Measurements from ENCODE around the gene SARNP.
"Not testable (repeated sequence)": the region's sequence is repeated elsewhere in the genome, so short reads cannot be mapped to it uniquely, and the experiment has no call there.

The SARNP gene

GRCh38 chr12:55839345-55840140 lies 22.0 kb upstream of the SARNP start:
- DNase-seq, result no peak

- no peak for DNase-seq
These were observed 20.8 kb upstream of the SARNP start for GRCh38 chr12:55838361-55838760.

DNA sequence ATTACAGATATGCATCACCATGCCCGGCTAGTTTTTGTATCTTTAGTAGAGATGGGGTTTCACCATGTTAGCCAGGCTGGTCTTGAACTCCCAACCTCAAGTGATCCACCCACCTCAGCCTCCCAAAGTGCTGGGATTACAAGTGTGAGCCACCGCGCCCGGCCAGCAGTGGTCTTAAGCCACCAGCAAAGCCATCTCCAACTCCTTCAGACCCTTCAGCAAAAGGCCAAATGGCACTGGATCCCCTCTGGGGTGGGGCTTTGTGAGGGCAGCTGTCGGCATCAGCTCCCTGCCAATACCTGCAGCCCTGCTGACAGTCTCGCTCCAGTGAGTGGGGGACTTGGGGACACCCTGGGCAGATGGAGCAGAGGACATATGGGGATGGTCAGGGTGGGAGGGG lies 16.9 kb upstream of the SARNP start:
- DNase-seq, result not testable (repeated sequence)

- no peak for DNase-seq
These were observed 15.5 kb upstream of the SARNP start for GRCh38 chr12:55833056-55833455.

DNA sequence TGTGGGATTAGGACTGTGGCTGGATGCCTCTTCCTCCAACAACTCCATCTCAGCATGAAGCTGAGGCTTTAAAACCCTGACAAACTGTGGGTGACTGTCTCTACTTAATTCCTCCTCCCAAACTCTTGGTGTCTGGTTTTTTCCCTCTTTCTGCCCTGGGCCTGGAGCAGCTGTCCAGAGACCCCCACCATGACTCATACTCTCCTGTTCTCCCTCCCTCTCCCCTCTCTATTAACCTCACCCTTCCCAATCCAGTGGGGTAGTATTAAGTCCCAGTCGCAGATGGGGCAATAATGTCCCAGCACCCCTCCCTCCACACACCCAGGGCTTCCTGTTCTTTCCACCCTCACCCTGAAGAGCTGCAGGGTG lies 13.9 kb upstream of the SARNP start:
- DNase-seq, result no peak

DNA sequence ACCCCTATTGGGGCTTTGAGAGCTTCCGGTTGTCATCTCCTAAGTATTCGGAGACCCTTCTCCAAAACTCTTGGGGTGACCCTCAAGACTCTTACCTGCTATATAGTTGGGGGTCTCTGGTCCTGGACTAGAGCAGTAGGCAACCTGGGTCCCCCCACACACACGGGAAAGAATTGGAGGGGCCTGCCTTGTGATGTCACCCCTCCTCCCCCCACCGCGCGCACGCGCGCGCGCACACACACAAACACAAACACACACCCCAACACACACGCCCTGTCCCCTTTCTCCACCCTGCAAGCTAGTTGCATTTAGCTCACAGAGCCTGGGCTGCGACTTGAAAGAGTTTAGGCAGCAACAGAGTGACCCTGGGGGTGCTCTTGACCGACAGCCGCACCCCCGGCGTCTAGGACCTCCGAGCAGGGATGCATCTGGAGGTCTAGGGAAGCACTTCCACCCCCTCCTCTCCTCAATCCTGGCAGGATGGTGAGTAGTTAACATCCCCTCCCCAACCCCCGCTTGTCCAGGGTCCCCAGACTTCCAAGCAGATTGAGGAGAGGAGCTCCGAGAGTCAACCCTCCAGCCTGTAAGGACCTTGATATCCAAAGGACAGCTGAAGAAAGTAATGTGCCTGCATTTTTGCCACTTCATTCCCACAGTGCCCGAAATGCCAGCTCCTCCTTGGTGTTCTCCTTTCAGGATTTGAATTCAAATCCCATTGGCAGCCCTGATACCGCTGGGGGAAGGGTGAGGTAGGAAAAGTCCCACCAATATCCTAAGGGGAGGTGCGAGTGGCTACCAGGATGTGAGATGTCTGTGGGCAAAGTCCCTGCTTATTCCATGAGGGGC lies 13.3 kb upstream of the SARNP start:
- peak; percentile 7 for DNase-seq

DNA sequence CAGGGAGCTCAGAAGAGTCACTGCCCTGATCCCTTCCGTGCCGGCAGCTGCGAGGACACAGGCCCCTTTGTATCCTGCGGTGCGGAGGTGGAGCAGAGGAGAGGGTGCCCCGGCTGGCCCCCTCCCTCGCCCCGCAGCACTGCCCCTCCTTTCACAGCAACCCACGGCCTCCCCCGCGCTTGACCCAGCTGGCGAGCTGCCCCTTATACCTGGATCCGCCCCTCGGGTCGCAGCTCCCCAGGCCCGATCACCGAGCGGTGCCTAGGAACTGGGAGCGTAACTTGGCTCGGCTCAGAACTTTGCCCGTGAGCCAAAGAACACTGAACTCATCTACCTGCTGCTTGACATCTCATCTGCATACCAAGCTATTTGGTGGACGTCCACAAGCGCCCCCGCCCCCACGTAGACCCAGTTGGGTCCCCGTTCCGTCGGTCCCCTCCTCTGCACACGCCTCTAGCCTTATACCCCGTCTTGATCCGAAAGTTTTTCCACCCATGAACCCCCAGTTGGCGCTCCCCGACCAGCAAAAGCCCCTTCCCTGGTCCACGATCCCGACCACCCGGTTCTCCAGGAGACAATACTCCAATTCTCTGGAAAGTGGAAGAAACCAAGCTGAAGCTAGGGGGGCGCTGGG lies 12.6 kb upstream of the SARNP start:
- DNase-seq, result peak; percentile 41

DNA sequence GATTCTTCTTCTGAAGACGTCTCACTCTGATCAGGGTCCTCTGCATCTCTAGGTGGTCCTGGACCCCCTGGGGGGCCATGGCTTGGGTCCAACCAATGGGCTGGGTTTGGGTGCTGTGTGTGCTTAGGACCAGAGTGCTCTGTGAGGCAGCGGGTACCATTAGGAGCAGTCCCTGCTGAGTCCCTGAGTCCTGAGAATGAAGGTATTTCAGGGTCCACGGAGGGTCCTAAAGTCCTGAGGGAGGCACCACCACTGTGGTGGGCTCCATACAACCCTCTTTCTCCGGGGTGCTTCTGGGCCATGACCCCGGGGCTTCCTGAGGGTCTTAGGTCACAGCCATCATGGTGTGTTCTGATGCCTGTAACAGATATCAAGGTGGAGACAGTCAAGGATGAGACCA lies 10.8 kb upstream of the SARNP start:
- no peak for DNase-seq

- no peak for DNase-seq
These were observed 10.3 kb upstream of the SARNP start for GRCh38 chr12:55827806-55828205.

- DNase-seq, result peak; percentile 5
These were observed 7.2 kb upstream of the SARNP start for GRCh38 chr12:55824726-55825125.

DNA sequence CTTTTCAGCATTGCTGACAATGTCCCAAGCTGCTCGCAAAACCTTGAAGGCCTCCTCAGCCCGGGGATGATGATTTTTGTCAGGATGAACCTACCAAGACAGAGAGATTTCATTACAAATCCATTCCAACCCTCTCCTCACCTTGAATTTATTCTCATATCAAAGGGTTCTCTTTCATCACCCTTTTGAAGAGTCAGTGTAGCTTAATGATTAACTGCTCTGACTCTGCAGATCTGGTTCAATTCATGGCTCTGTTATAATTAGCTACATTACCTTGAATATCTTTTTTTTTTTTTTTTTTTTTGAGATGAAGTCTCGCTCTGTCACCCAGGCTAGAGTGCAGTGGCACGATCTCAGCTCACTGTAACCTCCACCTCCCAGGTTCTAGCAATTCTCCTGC lies 5.9 kb upstream of the SARNP start:
- DNase-seq, result no peak

- DNase-seq, result no peak
These were observed 4.7 kb upstream of the SARNP start for GRCh38 chr12:55822228-55822627.

DNA sequence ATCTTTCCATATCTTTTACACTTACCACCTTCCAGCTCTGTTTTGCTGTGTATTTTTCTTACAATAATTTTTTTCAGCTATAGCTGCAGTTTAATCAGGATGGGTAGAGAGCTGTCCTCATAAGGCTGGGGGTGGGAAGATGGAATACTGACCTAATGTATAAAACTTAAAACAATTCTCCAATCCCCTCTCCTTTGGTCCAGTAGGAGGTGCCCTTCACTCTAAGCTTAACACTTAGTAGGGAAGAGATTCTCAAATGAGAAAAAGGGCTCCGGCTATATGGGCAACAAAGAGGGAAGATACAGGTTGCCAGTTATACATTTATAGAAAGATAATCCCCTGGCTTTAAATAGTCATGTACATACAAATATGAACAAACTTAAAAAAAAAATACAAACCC lies 3.2 kb upstream of the SARNP start:
- no peak for DNase-seq

GRCh38 chr12:55818886-55819285 lies 1.4 kb upstream of the SARNP start:
- no peak for DNase-seq

GRCh38 chr12:55818140-55818728 lies 710 bp upstream of the SARNP start:
- DNase-seq, result no peak

- no peak for DNase-seq
These were observed 611 bp downstream of the SARNP start for GRCh38 chr12:55816881-55817344.

DNA sequence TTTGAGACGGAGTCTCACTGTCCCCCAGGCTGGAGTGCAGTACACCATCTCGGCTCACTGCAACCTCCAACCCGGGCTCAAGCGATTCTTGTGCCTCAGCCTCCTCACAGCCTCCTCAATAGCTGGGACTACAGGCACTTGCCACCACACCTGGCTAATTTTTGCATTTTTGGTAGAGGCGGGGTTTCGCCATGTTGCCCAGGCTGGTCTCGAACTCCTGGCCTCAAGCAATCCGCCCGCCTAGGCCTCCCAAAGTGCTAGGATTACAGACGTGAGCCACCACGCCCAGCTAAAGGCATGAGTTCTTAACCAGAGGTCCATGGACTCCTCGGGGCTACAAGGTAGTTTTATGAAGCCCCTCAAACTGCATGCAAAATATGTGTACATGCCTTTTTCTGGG lies 2.1 kb downstream of the SARNP start:
- DNase-seq, result no peak

DNA sequence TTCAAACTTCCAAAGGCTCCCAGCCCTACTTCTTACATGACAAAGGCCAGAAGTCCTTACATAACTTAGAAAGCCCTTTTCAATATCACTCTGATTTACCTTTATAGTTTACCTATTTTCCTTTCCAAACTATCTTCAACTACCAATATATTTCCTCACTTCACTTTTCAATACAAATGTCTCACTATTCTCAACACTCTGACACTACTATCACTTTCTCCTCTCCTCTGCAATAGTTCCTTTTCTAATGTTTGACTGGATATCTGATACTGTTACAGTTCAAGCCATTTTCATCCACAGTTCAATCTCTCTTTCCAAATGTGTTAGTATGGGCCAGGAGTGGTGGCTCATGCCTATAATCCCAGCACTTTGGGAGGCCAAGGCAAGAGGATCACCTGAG lies 3.3 kb downstream of the SARNP start:
- DNase-seq, result no peak

GRCh38 chr12:55812088-55812487 lies 5.4 kb downstream of the SARNP start:
- DNase-seq, result no peak

GRCh38 chr12:55809274-55809673 lies 8.2 kb downstream of the SARNP start:
- DNase-seq, result no peak

- no peak for DNase-seq
These were observed 10.5 kb downstream of the SARNP start for GRCh38 chr12:55806982-55807381.

DNA sequence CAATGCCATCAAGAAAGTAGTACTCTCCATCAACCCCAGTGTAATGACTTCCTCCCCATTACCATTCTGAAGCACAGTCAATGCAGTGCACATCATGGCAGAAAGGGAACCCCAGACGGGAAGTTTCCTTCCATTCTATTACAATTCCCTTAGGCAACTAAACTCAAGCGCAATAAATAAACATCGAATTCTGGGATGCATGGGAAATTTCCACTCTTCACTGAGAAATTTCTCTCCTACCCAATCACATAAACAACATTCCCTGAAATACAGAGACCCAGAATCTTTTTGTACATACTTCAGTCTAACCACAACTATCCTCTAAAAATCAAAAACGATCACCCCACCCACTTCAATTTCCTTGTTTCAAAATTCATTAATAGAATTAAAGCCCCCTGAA lies 20.0 kb downstream of the SARNP start:
- DNase-seq, result no peak

DNA sequence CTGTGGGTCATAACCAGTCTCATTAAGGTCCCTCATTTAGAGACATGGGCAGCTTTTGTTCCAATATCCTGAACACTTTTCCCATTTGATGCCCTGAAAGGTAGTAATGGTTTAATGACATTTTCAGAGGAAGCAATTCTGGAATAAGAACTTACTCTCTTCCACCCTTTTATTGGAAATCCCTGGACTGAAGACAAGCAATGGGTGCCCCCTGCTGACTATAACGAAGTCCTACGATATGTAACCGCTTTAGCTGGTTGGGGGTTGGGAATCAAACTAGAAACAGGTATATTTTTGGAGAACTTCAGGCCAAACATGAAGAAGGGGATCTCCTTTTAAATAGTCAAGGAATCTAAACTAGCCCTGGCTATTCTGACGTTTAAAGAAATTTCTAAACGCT lies 20.5 kb downstream of the SARNP start:
- DNase-seq, result no peak

Data from stimulated activated naive CD4-positive, alpha-beta T cell treated with Interleukin-2 at 50 U/mL for 16 hours (primary cell).